22Rv1 (cell line): ENCODE data around the gene HOXA2.

Experiments used
- CTCF ChIP-seq: fragments of 450-650 bp; IDR thresholded peaks from 2 replicates; pipeline ENCODE4 v1.5.1; 2017; ENCODE audit warnings: mild to moderate bottlenecking
- ZFX ChIP-seq: fragments of 450-650 bp; IDR thresholded peaks from 2 replicates; pipeline ENCODE4 v1.6.1; 2017; ENCODE audit warnings: antibody characterized with exemption, borderline replicate concordance

DNA sequence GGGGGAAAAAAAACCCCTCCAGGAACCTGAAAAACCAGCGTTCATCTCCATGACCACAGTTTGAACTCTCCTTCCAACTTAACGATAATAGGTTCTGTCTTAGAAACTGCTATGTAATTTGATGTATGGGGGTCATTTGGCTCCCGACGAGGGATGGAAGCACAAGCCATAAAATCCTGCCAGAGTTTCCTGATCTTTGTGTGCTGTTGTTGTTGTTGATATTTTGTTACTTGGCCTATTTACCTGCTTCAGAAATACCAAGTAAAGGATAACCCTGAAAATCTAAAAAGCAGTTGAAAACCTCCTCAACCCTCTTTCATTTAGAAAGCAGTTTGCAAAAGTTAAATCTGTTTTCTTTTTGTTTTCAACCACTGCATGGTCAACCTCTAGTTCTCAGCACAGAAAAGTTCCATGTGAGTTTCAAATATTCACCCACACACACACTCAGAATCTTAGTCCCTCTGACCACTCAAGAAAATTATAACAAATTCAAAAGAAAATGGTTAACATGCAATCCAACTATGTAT is 9.3 kb upstream of the HOXA2 start:
- TF ChIP-seq CTCF (no peak), ZFX (no peak)
